Glutamatergic neuron (in vitro differentiated cells): ENCODE data around the gene CYSLTR2. TPM values are rescaled to one million over a fixed set of nuclear protein-coding genes. Genes with fewer than 3 reads are reported as not detected.

ENCODE experiments used
- DNase-seq: peaks from one replicate; pipeline ENCODE4 v3.0.0; 2022
- H3K27ac Mint-ChIP-seq: one replicate; pipeline ENCODE4 v1.8.0; 2020; ENCODE audit warnings: mild to moderate bottlenecking, mixed read lengths, inconsistent platforms; ENCODE audit not compliant: unreplicated experiment
- H3K27me3 Mint-ChIP-seq: one replicate; pipeline ENCODE4 v1.8.0; 2020; ENCODE audit warnings: mild to moderate bottlenecking, moderate library complexity, mixed read lengths, inconsistent platforms; ENCODE audit not compliant: unreplicated experiment
- H3K36me3 Mint-ChIP-seq: one replicate; pipeline ENCODE4 v1.8.0; 2020; ENCODE audit warnings: mild to moderate bottlenecking, mixed read lengths, inconsistent platforms; ENCODE audit not compliant: unreplicated experiment
- H3K4me1 Mint-ChIP-seq: one replicate; pipeline ENCODE4 v1.8.0; 2020; ENCODE audit warnings: mild to moderate bottlenecking, low read depth, mixed read lengths, inconsistent platforms; ENCODE audit not compliant: unreplicated experiment
- H3K4me3 Mint-ChIP-seq: one replicate; pipeline ENCODE4 v1.8.0; 2020; ENCODE audit warnings: mild to moderate bottlenecking, mixed read lengths, inconsistent platforms; ENCODE audit not compliant: unreplicated experiment
- H3K9me3 Mint-ChIP-seq: one replicate; pipeline ENCODE4 v1.8.0; 2020; ENCODE audit warnings: mild to moderate bottlenecking, moderate library complexity, mixed read lengths, inconsistent platforms; ENCODE audit not compliant: unreplicated experiment
- CTCF ChIP-seq: fragments of 200-600 bp; sonication (generic); IDR thresholded peaks from one replicate; pipeline ENCODE4 v1.5.0; 2021; ENCODE audit not compliant: partially characterized antibody, unreplicated experiment
- total RNA-seq: library from RNA; stranded (reverse); fragmentation: NEBNext Ultra II Directional; extraction: Animal tissue kit (Norgen Biotek cat#: 25700); gene quantifications from one replicate; pipeline ENCODE4 v1.2.1, GENCODE V29; 2021; ENCODE audit not compliant: unreplicated experiment

The CYSLTR2 gene
- total RNA-seq, 1 donor from 2014 or later, result 4.9 TPM

DNA sequence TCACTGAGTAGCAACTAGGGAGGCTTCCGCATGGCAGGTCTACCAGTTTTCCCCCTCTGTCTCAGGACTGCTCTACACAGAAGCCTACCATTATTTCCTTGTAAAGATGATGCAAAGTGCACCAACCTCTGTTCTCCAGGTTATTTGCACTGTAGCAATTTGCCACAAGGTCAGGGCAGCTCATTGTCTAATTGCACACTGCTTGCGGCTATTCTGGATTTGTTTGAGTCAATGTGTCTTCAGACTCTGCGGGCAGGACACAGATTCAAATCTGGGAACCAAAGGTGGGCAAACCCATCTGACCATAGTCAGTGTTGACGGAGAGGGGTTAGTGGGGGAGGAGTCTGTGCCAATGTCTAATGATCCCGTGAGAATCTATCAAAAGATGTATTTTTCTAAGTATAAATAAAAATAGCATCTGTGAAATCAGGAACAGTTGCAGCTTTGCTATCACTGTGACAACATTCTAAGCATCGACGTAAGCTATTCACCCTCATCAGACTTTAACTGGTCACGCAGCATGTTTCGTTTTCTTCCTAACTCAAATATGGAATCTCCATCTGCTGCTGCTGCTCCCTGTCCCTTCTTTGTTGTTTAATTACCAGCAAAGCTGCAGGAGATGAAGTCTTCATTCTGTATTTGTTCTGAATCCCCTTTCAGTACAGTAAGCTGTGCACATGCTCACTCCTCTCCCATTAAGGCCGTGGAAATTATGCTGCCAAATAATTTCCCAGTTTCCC lies 26.4 kb downstream of the CYSLTR2 start:
- no peak for DNase-seq
- H3K27ac Mint-ChIP-seq, result no peak overlapping the region
- H3K36me3 Mint-ChIP-seq, result peaks cover 4% of the 10 kb centered on the region
- H3K9me3 Mint-ChIP-seq, result peaks cover 2% of the 10 kb centered on the region
- H3K27me3 Mint-ChIP-seq, result peaks cover 7% of the 10 kb centered on the region
- TF ChIP-seq CTCF, result no peak
- peaks cover 2% of the 10 kb centered on the region for H3K4me1 Mint-ChIP-seq
- no peak overlapping the region for H3K4me3 Mint-ChIP-seq

GRCh38 chr13:48680756-48681392 lies 27.1 kb downstream of the CYSLTR2 start:
- Mint-ChIP-seq H3K36me3 (peaks cover 4% of the 10 kb centered on the region), H3K27me3 (peaks cover 7% of the 10 kb centered on the region), H3K4me3 (no peak overlapping the region), H3K4me1 (peaks cover 2% of the 10 kb centered on the region), H3K27ac (no peak overlapping the region), H3K9me3 (peaks cover 2% of the 10 kb centered on the region)
- no peak for DNase-seq
- no peak for TF ChIP-seq CTCF

GRCh38 chr13:48681905-48682304 lies 28.2 kb downstream of the CYSLTR2 start:
- no peak for DNase-seq
- TF ChIP-seq CTCF, result no peak
- Mint-ChIP-seq H3K9me3 (peaks cover 2% of the 10 kb centered on the region), H3K4me1 (peaks cover 2% of the 10 kb centered on the region), H3K27ac (no peak overlapping the region), H3K4me3 (no peak overlapping the region), H3K36me3 (peaks cover 4% of the 10 kb centered on the region), H3K27me3 (peaks cover 7% of the 10 kb centered on the region)

DNA sequence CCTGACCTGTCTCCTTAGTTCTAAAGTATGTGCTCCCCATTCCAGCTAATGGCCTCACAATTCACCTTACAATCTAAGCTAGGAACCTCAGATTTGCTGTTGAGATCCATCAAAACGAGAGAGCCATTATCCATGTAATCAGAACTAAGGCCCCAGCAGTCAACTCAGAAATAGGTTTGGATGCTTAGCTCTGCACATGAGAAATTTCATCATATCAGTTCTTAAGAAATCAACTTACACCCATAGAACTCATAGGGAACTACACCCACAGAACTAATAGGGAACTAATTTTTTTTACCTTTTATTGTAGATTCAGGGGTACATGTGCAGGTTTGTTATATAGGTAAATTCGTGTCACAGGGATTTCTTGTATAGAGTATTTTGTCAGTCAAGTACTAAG lies 28.7 kb downstream of the CYSLTR2 start:
- no peak for DNase-seq
- H3K9me3 Mint-ChIP-seq, result peaks cover 2% of the 10 kb centered on the region
- peaks cover 2% of the 10 kb centered on the region for H3K4me1 Mint-ChIP-seq
- H3K36me3 Mint-ChIP-seq, result peaks cover 4% of the 10 kb centered on the region
- TF ChIP-seq CTCF, result no peak
- no peak overlapping the region for H3K4me3 Mint-ChIP-seq
- H3K27ac Mint-ChIP-seq, result no peak overlapping the region
- H3K27me3 Mint-ChIP-seq, result peaks cover 7% of the 10 kb centered on the region

DNA sequence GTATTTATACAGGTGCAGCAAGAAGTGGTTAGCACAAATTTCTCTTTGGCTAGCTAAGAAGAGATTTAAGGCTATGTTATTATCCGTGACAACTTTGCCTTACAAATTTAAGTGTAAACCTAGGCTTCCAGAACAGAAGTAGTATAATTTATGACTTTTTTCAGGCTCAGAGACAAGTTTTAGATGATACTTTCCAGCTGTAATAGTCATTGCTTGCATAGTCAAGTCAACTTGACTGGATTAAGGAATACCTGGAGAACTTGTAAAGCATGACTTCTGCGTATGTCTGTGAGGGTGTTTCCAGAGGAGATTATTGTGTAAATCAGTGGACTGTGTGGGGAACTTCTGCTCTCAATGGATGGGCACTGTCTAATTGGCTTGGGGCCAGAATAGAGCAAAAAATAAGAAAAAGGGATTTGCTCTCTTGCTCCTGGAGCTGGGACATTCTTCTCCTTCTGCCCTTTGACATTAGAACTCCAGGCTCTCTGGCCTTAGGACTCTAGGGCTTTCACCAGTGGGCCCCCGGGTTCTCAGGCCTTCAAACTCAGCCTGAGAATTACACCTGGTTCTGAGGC lies 33.0 kb downstream of the CYSLTR2 start:
- H3K9me3 Mint-ChIP-seq, result peaks cover 7% of the 10 kb centered on the region
- peaks cover 13% of the 10 kb centered on the region for H3K36me3 Mint-ChIP-seq
- no peak overlapping the region for H3K27ac Mint-ChIP-seq
- no peak for TF ChIP-seq CTCF
- DNase-seq, result no peak
- peaks cover 4% of the 10 kb centered on the region for H3K27me3 Mint-ChIP-seq
- no peaks in the 10 kb centered on the region for H3K4me1 Mint-ChIP-seq
- no peak overlapping the region for H3K4me3 Mint-ChIP-seq
